Aorta (tissue), 5 donors: Measurements from ENCODE around the gene JAM2. TPM values are rescaled to one million over a fixed set of nuclear protein-coding genes. Genes with fewer than 3 reads are reported as not detected.
"Not testable (repeated sequence)": the region's sequence is repeated elsewhere in the genome, so short reads cannot be mapped to it uniquely, and the experiment has no call there.

Source experiments
- ATAC-seq: fragments of 200-7000 bp; cut with Tn5 transposase; one replicate; pipeline ENCODE4 v1.9.1; 2022; ENCODE audit warnings: moderate library complexity; ENCODE audit not compliant: low FRiP score
- DNase-seq, 2 donors: peaks; one replicate each; pipeline ENCODE4 v3.0.0-alpha.2; 2020
- H3K27ac ChIP-seq, 2 donors: one replicate each; pipeline ENCODE4 v1.5.1; 2013; ENCODE audit warnings: low read length in 2 of 2, mild to moderate bottlenecking in 2 of 2, moderate library complexity in 2 of 2, control low read depth in 1 of 2, inconsistent platforms in 1 of 2, low read depth in 1 of 2
- H3K27me3 ChIP-seq, 2 donors: one replicate each; pipeline ENCODE4 v1.6.1; 2013; ENCODE audit warnings: control low read depth in 1 of 2, low read length in 1 of 2, mild to moderate bottlenecking in 1 of 2, moderate library complexity in 1 of 2; ENCODE audit not compliant: insufficient read depth in 2 of 2, control insufficient read depth in 1 of 2
- H3K36me3 ChIP-seq, 2 donors: one replicate each; pipeline ENCODE4 v1.6.1; 2013; ENCODE audit warnings: control low read depth in 1 of 2, low read length in 1 of 2, mild to moderate bottlenecking in 1 of 2; ENCODE audit not compliant: insufficient read depth in 2 of 2, control insufficient read depth in 1 of 2
- H3K4me1 ChIP-seq, 2 donors: one replicate each; pipeline ENCODE4 v1.6.1; 2013; ENCODE audit warnings: low read length in 2 of 2, control low read depth in 1 of 2, mild to moderate bottlenecking in 1 of 2, moderate library complexity in 1 of 2; ENCODE audit not compliant: insufficient read depth in 2 of 2, control insufficient read depth in 1 of 2
- H3K4me3 ChIP-seq, 2 donors: one replicate each; pipeline ENCODE4 v1.5.1; 2013; ENCODE audit warnings: low read length in 2 of 2, control low read depth in 1 of 2, mild to moderate bottlenecking in 1 of 2
- H3K9me3 ChIP-seq: one replicate; pipeline ENCODE4 v1.6.1; 2013; ENCODE audit warnings: mild to moderate bottlenecking, low read length; ENCODE audit not compliant: control insufficient read depth
- WGBS, 2 donors: extraction: QIAGEN DNeasy Blood & Tissue Kit; methylation state at CpG; one replicate each; pipeline ENCODE4 v1.1.7; 2013; 5-methylcytosine and 5-hydroxymethylcytosine counted together
- intact Hi-C, 2 donors: fragments of 100-400 bp; cut with DNase I; formaldehyde crosslinking; loops; one replicate each; pipeline versions ENCODE4 v1.14.2 to v1.15.0; 2022
- polyA plus RNA-seq, 2 donors: library from polyadenylated mRNA; stranded (reverse); fragments of 200-250 nt; gene quantifications; one replicate each; pipeline ENCODE4 v1.2.3, GENCODE V29; 2013
- total RNA-seq, 2 donors: library from RNA; stranded (reverse); fragmentation: NEBNext Ultra II Directional; extraction: Animal tissue kit (Norgen Biotek cat#: 25700); gene quantifications; one replicate each; pipeline ENCODE4 v1.2.1, GENCODE V29; 2021
- donor health status: healthy with polysubstance abuse.
- donor health status: Bipolar disorder and iron deficiency.
- donor health status: DM: no; HTN: no; CAD: no.
- donor health status: DM: no; HTN: no; CAD: no.
- donor health status: DM: yes; HTN: yes; CAD: no.

JAM2 gene
- total and polyA plus RNA-seq, 4 donors = 2.1 to 61.0 (median 12.7) TPM

GRCh38 chr21:25691976-25692375 is 52.9 kb downstream of the JAM2 start:
- 34 to 48% methylated on average over 3 of the region's 3 CpGs for WGBS, 2 donors
- no peak for DNase-seq
- Histone ChIP-seq H3K36me3 (peaks cover 0 to 1% of the 10 kb centered on the region in 2 donors), H3K27ac (no peak overlapping the region), H3K9me3 (no peaks in the 10 kb centered on the region), H3K4me3 (no peak overlapping the region), H3K27me3 (no peaks in the 10 kb centered on the region), H3K4me1 (no peaks in the 10 kb centered on the region)
- no peak for ATAC-seq
- intact Hi-C loops = no loop called here

GRCh38 chr21:25695461-25695860 is 56.4 kb downstream of the JAM2 start:
- DNase-seq, H3K9me3 ChIP-seq, H3K27me3 ChIP-seq, H3K4me3 ChIP-seq, H3K36me3 ChIP-seq, H3K27ac ChIP-seq, H3K4me1 ChIP-seq, ATAC-seq, intact Hi-C loops: not testable (repeated sequence)
- WGBS, 2 donors = 91 to 97% methylated on average over 25 to 36 of the region's 36 CpGs

GRCh38 chr21:25700741-25701140 is 61.7 kb downstream of the JAM2 start:
- H3K36me3 ChIP-seq = no peaks in the 10 kb centered on the region

GRCh38 chr21:25701529-25701928 is 62.5 kb downstream of the JAM2 start:
- Histone ChIP-seq H3K4me3 (no peak overlapping the region), H3K4me1 (no peaks in the 10 kb centered on the region), H3K36me3 (no peaks in the 10 kb centered on the region), H3K27ac (no peak overlapping the region), H3K9me3 (no peaks in the 10 kb centered on the region), H3K27me3 (no peaks in the 10 kb centered on the region)
- intact Hi-C loops = no loop called here
- WGBS, 2 donors = 77 to 82% methylated on average over 4 of the region's 4 CpGs
- ATAC-seq (no peak), DNase-seq (no peak)

More at GRCh38 chr21:25700741-25701140, 61.7 kb downstream of the JAM2 start:
- no peak for DNase-seq
- Histone ChIP-seq H3K4me3 (no peak overlapping the region), H3K9me3 (no peaks in the 10 kb centered on the region), H3K27ac (no peak overlapping the region), H3K27me3 (no peaks in the 10 kb centered on the region), H3K4me1 (no peaks in the 10 kb centered on the region)
- WGBS, 2 donors = 93 to 96% methylated on average over 1 of the region's 1 CpG
- intact Hi-C loops = no loop called here
- ATAC-seq = no peak

GRCh38 chr21:25708467-25709065 is 69.5 kb downstream of the JAM2 start:
- DNase-seq (no peak), ATAC-seq (no peak)
- no peaks in the 10 kb centered on the region for H3K9me3 ChIP-seq
- H3K4me1 ChIP-seq = no peaks in the 10 kb centered on the region
- H3K27ac ChIP-seq = no peak overlapping the region
- no peak overlapping the region for H3K4me3 ChIP-seq
- no peaks in the 10 kb centered on the region for H3K36me3 ChIP-seq
- H3K27me3 ChIP-seq = no peaks in the 10 kb centered on the region
- WGBS, 2 donors = 54 to 55% methylated on average over 7 of the region's 7 CpGs
- intact Hi-C loops = loop anchor here in 1 of 2 donors (2.0 kb wide), 1 partner anchor 100 kb away; no protein-coding TSS in a partner anchor

GRCh38 chr21:25709684-25710265 is 70.7 kb downstream of the JAM2 start:
- ATAC-seq (no peak), DNase-seq (no peak)
- Histone ChIP-seq H3K36me3 (no peaks in the 10 kb centered on the region), H3K9me3 (no peaks in the 10 kb centered on the region), H3K27ac (no peak overlapping the region), H3K27me3 (no peaks in the 10 kb centered on the region), H3K4me3 (no peak overlapping the region), H3K4me1 (no peaks in the 10 kb centered on the region)
- WGBS, 2 donors = 71 to 73% methylated on average over 5 of the region's 5 CpGs
- intact Hi-C loops = loop anchor here (2.0 to 10.0 kb wide), 2 partner anchors 101 to 295 kb away; no protein-coding TSS in a partner anchor

GRCh38 chr21:25710550-25710949 is 71.5 kb downstream of the JAM2 start:
- WGBS, 2 donors = 90 to 92% methylated on average over 5 of the region's 5 CpGs
- Histone ChIP-seq H3K4me3 (no peak overlapping the region), H3K27me3 (no peaks in the 10 kb centered on the region), H3K4me1 (no peaks in the 10 kb centered on the region), H3K27ac (no peak overlapping the region), H3K36me3 (no peaks in the 10 kb centered on the region), H3K9me3 (no peaks in the 10 kb centered on the region)
- ATAC-seq = no peak
- intact Hi-C loops = loop anchor here (2.0 to 10.0 kb wide), 2 partner anchors 102 to 296 kb away; no protein-coding TSS in a partner anchor
- no peak for DNase-seq

- WGBS, 2 donors = 95 to 96% methylated on average over 10 of the region's 10 CpGs
- H3K4me3 ChIP-seq, H3K27ac ChIP-seq, H3K27me3 ChIP-seq, H3K4me1 ChIP-seq, H3K9me3 ChIP-seq, H3K36me3 ChIP-seq, ATAC-seq, DNase-seq: not testable (repeated sequence)
- intact Hi-C loops = loop anchor here in 1 of 2 donors (10.0 kb wide), 1 partner anchor 299 kb away; no protein-coding TSS in a partner anchor
Observed at GRCh38 chr21:25714066-25714465, 75.0 kb downstream of the JAM2 start.
